ENCODE results near the gene PHEX.

- TF ChIP-seq, protein P1, sequence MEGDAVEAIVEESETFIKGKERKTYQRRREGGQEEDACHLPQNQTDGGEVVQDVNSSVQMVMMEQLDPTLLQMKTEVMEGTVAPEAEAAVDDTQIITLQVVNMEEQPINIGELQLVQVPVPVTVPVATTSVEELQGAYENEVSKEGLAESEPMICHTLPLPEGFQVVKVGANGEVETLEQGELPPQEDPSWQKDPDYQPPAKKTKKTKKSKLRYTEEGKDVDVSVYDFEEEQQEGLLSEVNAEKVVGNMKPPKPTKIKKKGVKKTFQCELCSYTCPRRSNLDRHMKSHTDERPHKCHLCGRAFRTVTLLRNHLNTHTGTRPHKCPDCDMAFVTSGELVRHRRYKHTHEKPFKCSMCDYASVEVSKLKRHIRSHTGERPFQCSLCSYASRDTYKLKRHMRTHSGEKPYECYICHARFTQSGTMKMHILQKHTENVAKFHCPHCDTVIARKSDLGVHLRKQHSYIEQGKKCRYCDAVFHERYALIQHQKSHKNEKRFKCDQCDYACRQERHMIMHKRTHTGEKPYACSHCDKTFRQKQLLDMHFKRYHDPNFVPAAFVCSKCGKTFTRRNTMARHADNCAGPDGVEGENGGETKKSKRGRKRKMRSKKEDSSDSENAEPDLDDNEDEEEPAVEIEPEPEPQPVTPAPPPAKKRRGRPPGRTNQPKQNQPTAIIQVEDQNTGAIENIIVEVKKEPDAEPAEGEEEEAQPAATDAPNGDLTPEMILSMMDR (IDR thresholded peaks at IDR 0.05), result no peak
- TF ChIP-seq POLR2A (IDR thresholded peaks at IDR 0.05), result no peak
These were observed 381 bp downstream of the PHEX start for GRCh38 chrX:22032506-22032905.
